SK-N-SH treated with all-trans-retinoic acid at 6 μM for 48 hours (cell line): ENCODE measurements around the gene GAREM1.

Source experiments
- ATAC-seq: fragments of 200-7000 bp; cut with Tn5 transposase; 3 replicates; pipeline ENCODE4 v1.9.1; 2020; ENCODE audit warnings: mild to moderate bottlenecking, moderate library complexity
- ARNTL ChIP-seq: fragments of 450-650 bp; formaldehyde crosslinking; IDR thresholded peaks from 2 replicates; pipeline ENCODE4 v1.5.0; 2020; ENCODE audit warnings: low read depth, mild to moderate bottlenecking, moderate library complexity, borderline replicate concordance
- BACH2 ChIP-seq: fragments of 250-450 bp; sonication (Bioruptor Pico); IDR thresholded peaks from 2 replicates; pipeline ENCODE4 v1.9.0; 2021; ENCODE audit warnings: mild to moderate bottlenecking, borderline replicate concordance
- CSRNP3 ChIP-seq: fragments of 250-450 bp; sonication (Bioruptor Pico); IDR thresholded peaks from 2 replicates; pipeline ENCODE4 v1.5.1; 2021; ENCODE audit warnings: mild to moderate bottlenecking, moderate library complexity
- ESRRG ChIP-seq: fragments of 250-450 bp; sonication (Bioruptor Pico); IDR thresholded peaks from 2 replicates; pipeline ENCODE4 v1.6.1; 2021; ENCODE audit warnings: mild to moderate bottlenecking
- ISL1 ChIP-seq: fragments of 250-450 bp; sonication (Bioruptor Pico); IDR thresholded peaks from 2 replicates; pipeline ENCODE4 v2.1.2; 2022; ENCODE audit warnings: mild to moderate bottlenecking, moderate library complexity
- OSR1 ChIP-seq: fragments of 250-450 bp; sonication (Bioruptor Pico); IDR thresholded peaks from 2 replicates; pipeline ENCODE4 v1.8.0; 2022; ENCODE audit warnings: moderate library complexity, mild to moderate bottlenecking, inconsistent platforms
- POU6F1 ChIP-seq: fragments of 250-450 bp; sonication (Bioruptor Pico); IDR thresholded peaks from 2 replicates; pipeline ENCODE4 v1.8.0; 2021; ENCODE audit warnings: low read depth, mild to moderate bottlenecking, moderate library complexity, borderline replicate concordance
- SNAI2 ChIP-seq: fragments of 250-450 bp; sonication (Bioruptor Pico); IDR thresholded peaks from 2 replicates; pipeline ENCODE4 v1.5.0; 2020; ENCODE audit warnings: mild to moderate bottlenecking, moderate library complexity
- TOX ChIP-seq: fragments of 250-450 bp; sonication (Bioruptor Pico); IDR thresholded peaks from 2 replicates; pipeline ENCODE4 v1.8.0; 2021; ENCODE audit warnings: mild to moderate bottlenecking, moderate library complexity, borderline replicate concordance
- TSHZ2 ChIP-seq: fragments of 250-450 bp; sonication (Bioruptor Pico); IDR thresholded peaks from 2 replicates; pipeline ENCODE4 v1.5.0; 2020; ENCODE audit warnings: mild to moderate bottlenecking, moderate library complexity
- ZFP3 ChIP-seq: fragments of 250-450 bp; sonication (Bioruptor Pico); IDR thresholded peaks from 2 replicates; pipeline ENCODE4 v1.5.0; 2020; ENCODE audit warnings: mild to moderate bottlenecking, moderate library complexity
- ZFP30 ChIP-seq: fragments of 450-650 bp; formaldehyde crosslinking; IDR thresholded peaks from 2 replicates; pipeline ENCODE4 v1.5.0; 2022; ENCODE audit warnings: mild to moderate bottlenecking, moderate library complexity
- ZNF70 ChIP-seq: fragments of 450-650 bp; formaldehyde crosslinking; IDR thresholded peaks from 2 replicates; pipeline ENCODE4 v1.5.0; 2020; ENCODE audit warnings: mild to moderate bottlenecking, moderate library complexity
- TF ChIP-seq, protein P1 (sequence below): fragments of 250-450 bp; sonication (Bioruptor Pico); IDR thresholded peaks from 2 replicates; pipeline ENCODE4 v1.5.1; 2020; ENCODE audit warnings: low read depth, mild to moderate bottlenecking, moderate library complexity

Gene GAREM1

DNA sequence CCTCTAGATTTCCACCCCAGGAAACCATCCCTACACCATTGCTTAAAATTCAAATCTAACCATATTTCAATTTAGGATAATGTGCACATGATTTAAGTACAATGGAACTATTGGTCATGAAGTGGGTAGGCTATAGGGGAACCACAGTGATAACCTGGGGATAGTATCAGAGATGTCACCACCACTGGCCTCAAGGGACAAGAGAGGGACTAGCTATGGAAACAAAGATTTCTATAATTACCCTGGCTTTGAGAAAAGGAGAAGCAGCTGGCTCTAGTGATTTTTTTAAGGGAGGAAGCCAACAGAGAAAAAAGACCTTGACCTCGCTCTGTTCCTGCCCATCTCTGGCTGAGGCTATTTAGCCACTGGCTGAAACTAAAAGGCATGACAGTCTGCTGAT is 148.9 kb downstream of the GAREM1 start:
- TF ChIP-seq ZFP30 (CRISPR knock-in tag) = no peak
- TF ChIP-seq ZNF70 (CRISPR knock-in tag) = no peak
- no peak for ATAC-seq

DNA sequence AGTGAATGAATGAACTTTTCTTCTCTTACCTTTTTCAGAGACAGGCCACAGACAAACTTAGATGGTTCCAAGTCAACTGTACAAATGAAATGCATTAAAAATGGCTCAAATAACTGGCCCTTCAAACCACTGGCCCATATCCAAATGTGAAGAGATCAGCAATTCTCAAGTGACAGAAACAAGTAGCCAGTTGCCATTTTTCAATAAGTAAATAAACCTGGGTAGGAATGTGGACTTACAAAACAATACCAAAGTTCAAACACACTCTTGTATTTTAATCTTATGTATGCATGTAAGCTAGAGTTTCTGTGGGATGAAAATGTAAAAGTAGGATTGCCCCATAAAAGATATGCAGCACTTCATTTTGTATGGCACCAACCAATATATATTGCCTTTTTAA is 151.6 kb downstream of the GAREM1 start:
- no peak for ATAC-seq

GRCh38 chr18:32318581-32318980 is 152.1 kb downstream of the GAREM1 start:
- no peak for ATAC-seq
- no peak for TF ChIP-seq TSHZ2 (CRISPR knock-in tag)
- no peak for TF ChIP-seq ESRRG (CRISPR knock-in tag)
- TF ChIP-seq SNAI2 (CRISPR knock-in tag) = no peak
- TF ChIP-seq BACH2 (CRISPR knock-in tag) = no peak

More for the DNA sequence above, 151.6 kb downstream of the GAREM1 start:
- TF ChIP-seq ZFP30 (CRISPR knock-in tag) = no peak
- no peak for TF ChIP-seq SNAI2 (CRISPR knock-in tag)
- TF ChIP-seq OSR1 (CRISPR knock-in tag) = no peak

GRCh38 chr18:32317651-32318050 is 153.0 kb downstream of the GAREM1 start:
- peak; percentile 83 for ATAC-seq
- TF ChIP-seq ISL1 (CRISPR knock-in tag) (peak; percentile 54), CSRNP3 (CRISPR knock-in tag) (no peak), TOX (CRISPR knock-in tag) (no peak), POU6F1 (no peak)

- peak; percentile 14; the same call in 1 of the 2 replicates for TF ChIP-seq ISL1 (CRISPR knock-in tag)
- no peak for TF ChIP-seq BACH2 (CRISPR knock-in tag)
- TF ChIP-seq, all 23 proteins: peak for 1
- no peak for ATAC-seq
These were observed 154.8 kb downstream of the GAREM1 start for GRCh38 chr18:32315881-32316280.

GRCh38 chr18:32310774-32311173 is 159.9 kb downstream of the GAREM1 start:
- ATAC-seq = no peak
- TF ChIP-seq, protein P1, sequence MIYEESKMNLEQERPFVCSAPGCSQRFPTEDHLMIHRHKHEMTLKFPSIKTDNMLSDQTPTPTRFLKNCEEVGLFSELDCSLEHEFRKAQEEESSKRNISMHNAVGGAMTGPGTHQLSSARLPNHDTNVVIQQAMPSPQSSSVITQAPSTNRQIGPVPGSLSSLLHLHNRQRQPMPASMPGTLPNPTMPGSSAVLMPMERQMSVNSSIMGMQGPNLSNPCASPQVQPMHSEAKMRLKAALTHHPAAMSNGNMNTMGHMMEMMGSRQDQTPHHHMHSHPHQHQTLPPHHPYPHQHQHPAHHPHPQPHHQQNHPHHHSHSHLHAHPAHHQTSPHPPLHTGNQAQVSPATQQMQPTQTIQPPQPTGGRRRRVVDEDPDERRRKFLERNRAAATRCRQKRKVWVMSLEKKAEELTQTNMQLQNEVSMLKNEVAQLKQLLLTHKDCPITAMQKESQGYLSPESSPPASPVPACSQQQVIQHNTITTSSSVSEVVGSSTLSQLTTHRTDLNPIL (CRISPR knock-in tag) = no peak
- TF ChIP-seq SNAI2 (CRISPR knock-in tag) = no peak
- TF ChIP-seq TOX (CRISPR knock-in tag) = no peak

DNA sequence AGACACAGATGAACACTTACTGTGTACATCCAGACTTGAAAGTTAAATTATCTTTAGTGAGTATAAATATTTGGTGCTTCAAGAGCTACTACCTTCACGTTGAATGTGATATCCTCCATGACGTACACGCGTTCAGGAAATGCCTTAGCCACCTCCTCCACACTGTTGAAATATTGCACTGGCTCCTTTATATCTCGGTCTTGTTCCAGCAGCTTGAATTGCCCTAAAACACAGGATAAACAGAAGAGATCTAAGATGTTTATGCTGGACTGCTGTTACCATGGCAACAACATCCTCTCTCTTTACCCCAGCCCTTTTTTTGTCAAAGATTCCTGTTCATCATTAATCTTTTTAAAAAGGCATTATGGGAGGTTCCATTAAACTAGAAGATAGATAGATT is 160.6 kb downstream of the GAREM1 start:
- TF ChIP-seq ZFP3 (CRISPR knock-in tag) (no peak), TOX (CRISPR knock-in tag) (no peak), ARNTL (CRISPR knock-in tag) (no peak), ZNF70 (CRISPR knock-in tag) (no peak), SNAI2 (CRISPR knock-in tag) (no peak), OSR1 (CRISPR knock-in tag) (no peak)
- TF ChIP-seq, all 23 proteins: peak for 0
- no peak for ATAC-seq
